22Rv1 (cell line): ENCODE data around the gene TWIST2.

Experiments used
- ZFX ChIP-seq: fragments of 450-650 bp; IDR thresholded peaks from 2 replicates; pipeline ENCODE4 v1.6.1; 2017; ENCODE audit warnings: antibody characterized with exemption, borderline replicate concordance
- TF ChIP-seq, protein P1 (sequence below): fragments of 450-650 bp; IDR thresholded peaks from 2 replicates; pipeline ENCODE4 v1.5.1; 2017; ENCODE audit warnings: mild to moderate bottlenecking

DNA sequence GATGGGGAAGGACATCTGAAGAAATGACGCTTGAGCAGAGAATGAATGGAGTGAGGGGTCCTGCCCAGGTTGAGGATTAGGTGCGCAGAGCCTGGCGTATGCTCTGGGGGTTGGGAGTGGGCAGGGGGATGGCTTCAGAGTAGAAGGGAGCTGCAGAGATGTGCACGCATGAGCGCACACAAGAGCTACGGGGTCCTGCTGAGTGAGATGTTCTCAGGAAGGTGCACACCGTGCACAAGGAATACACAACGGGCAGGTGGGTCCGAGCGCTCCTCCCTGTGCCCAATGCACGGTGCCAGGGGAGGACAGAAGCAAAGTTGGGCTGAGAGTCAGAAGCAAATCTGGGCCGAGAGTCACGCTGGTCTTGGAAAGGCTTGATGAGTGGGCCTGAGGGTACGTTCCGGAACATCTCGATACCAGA is 25.5 kb downstream of the TWIST2 start:
- TF ChIP-seq, protein P1, sequence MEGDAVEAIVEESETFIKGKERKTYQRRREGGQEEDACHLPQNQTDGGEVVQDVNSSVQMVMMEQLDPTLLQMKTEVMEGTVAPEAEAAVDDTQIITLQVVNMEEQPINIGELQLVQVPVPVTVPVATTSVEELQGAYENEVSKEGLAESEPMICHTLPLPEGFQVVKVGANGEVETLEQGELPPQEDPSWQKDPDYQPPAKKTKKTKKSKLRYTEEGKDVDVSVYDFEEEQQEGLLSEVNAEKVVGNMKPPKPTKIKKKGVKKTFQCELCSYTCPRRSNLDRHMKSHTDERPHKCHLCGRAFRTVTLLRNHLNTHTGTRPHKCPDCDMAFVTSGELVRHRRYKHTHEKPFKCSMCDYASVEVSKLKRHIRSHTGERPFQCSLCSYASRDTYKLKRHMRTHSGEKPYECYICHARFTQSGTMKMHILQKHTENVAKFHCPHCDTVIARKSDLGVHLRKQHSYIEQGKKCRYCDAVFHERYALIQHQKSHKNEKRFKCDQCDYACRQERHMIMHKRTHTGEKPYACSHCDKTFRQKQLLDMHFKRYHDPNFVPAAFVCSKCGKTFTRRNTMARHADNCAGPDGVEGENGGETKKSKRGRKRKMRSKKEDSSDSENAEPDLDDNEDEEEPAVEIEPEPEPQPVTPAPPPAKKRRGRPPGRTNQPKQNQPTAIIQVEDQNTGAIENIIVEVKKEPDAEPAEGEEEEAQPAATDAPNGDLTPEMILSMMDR: no peak
- no peak for TF ChIP-seq ZFX
